ENCODE measurements around the gene DLEC1. TPM values are rescaled to one million over a fixed set of nuclear protein-coding genes. Genes with fewer than 3 reads are reported as not detected.

The DLEC1 gene
- total RNA-seq, 1 donor from 2014 or later, result 0.54 TPM

- H3K27ac Mint-ChIP-seq (ENCODE audit: unreplicated experiment), result no peak overlapping the region
- H4K20me1 ChIP-seq (ENCODE audit: insufficient read depth, low read length), result no peaks in the 10 kb centered on the region
- no peak overlapping the region for H3K4me2 ChIP-seq (ENCODE audit: low read length)
- H3K79me2 ChIP-seq (ENCODE audit: insufficient read depth, low read length), result no peaks in the 10 kb centered on the region
- H3K4me3 Mint-ChIP-seq (ENCODE audit: unreplicated experiment), result no peak overlapping the region
- no peaks in the 10 kb centered on the region for H3K4me1 ChIP-seq (ENCODE audit: insufficient read depth, low read length)
- H3K4me3 ChIP-seq (ENCODE audit: insufficient read depth, low read depth, low read length), result no peak overlapping the region
- TF ChIP-seq CTCF (IDR thresholded peaks at IDR 0.05; ENCODE audit: insufficient read depth, low read depth, low read length), result no peak
- peaks cover 20% of the 10 kb centered on the region for H3K27me3 Mint-ChIP-seq (ENCODE audit: low read depth, unreplicated experiment)
- H3K9me3 Mint-ChIP-seq (ENCODE audit: unreplicated experiment), result no peaks in the 10 kb centered on the region
- no peaks in the 10 kb centered on the region for H3K9me3 ChIP-seq (ENCODE audit: insufficient read depth, low read depth, low read length)
- H3K27me3 ChIP-seq (ENCODE audit: insufficient read depth, low read length), result peaks cover 5% of the 10 kb centered on the region
- no peak for FAIRE-seq
- DNase-seq (ENCODE audit: low read depth), result no peak
- no peak overlapping the region for H2AFZ ChIP-seq (ENCODE audit: low read depth, low read length)
- no peak overlapping the region for H3K9ac ChIP-seq (ENCODE audit: low read length)
- no peaks in the 10 kb centered on the region for H3K36me3 ChIP-seq (ENCODE audit: insufficient read depth, low read length)
- H3K4me1 Mint-ChIP-seq (ENCODE audit: low read depth, unreplicated experiment), result peaks cover 3% of the 10 kb centered on the region
- no peaks in the 10 kb centered on the region for H3K36me3 Mint-ChIP-seq (ENCODE audit: low read depth, unreplicated experiment)
- H3K27ac ChIP-seq (ENCODE audit: low read depth, low read length), result no peak overlapping the region
These were observed 61.5 kb downstream of the DLEC1 start for GRCh38 chr3:38100498-38100897.

GRCh38 chr3:38101811-38102443 is 62.9 kb downstream of the DLEC1 start:
- Histone ChIP-seq H3K9me3 (ENCODE audit: insufficient read depth, low read depth, low read length) (no peaks in the 10 kb centered on the region), H2AFZ (ENCODE audit: low read depth, low read length) (no peak overlapping the region), H3K4me1 (ENCODE audit: insufficient read depth, low read length) (no peaks in the 10 kb centered on the region), H3K36me3 (ENCODE audit: insufficient read depth, low read length) (no peaks in the 10 kb centered on the region), H3K9ac (ENCODE audit: low read length) (no peak overlapping the region), H3K27me3 (ENCODE audit: insufficient read depth, low read length) (peaks cover 5% of the 10 kb centered on the region), H3K4me2 (ENCODE audit: low read length) (no peak overlapping the region), H3K4me3 (ENCODE audit: insufficient read depth, low read depth, low read length) (no peak overlapping the region), H3K27ac (ENCODE audit: low read depth, low read length) (no peak overlapping the region), H3K79me2 (ENCODE audit: insufficient read depth, low read length) (no peaks in the 10 kb centered on the region), H4K20me1 (ENCODE audit: insufficient read depth, low read length) (no peaks in the 10 kb centered on the region)
- H3K36me3 Mint-ChIP-seq (ENCODE audit: low read depth, unreplicated experiment), result no peaks in the 10 kb centered on the region
- no peak for DNase-seq (ENCODE audit: low read depth)
- no peak overlapping the region for H3K27ac Mint-ChIP-seq (ENCODE audit: unreplicated experiment)
- no peak overlapping the region for H3K4me3 Mint-ChIP-seq (ENCODE audit: unreplicated experiment)
- peaks cover 3% of the 10 kb centered on the region for H3K4me1 Mint-ChIP-seq (ENCODE audit: low read depth, unreplicated experiment)
- H3K9me3 Mint-ChIP-seq (ENCODE audit: unreplicated experiment), result no peaks in the 10 kb centered on the region
- no peak for FAIRE-seq
- H3K27me3 Mint-ChIP-seq (ENCODE audit: low read depth, unreplicated experiment), result peaks cover 17% of the 10 kb centered on the region
- TF ChIP-seq EZH2 (IDR thresholded peaks at IDR 0.05; ENCODE audit: insufficient read depth, low read length) (no peak), CTCF (IDR thresholded peaks at IDR 0.05; ENCODE audit: insufficient read depth, low read depth, low read length) (no peak)

GRCh38 chr3:38102444-38102814 is 63.4 kb downstream of the DLEC1 start:
- Histone ChIP-seq H3K9ac (ENCODE audit: low read length) (no peak overlapping the region), H3K9me3 (ENCODE audit: insufficient read depth, low read depth, low read length) (no peaks in the 10 kb centered on the region), H2AFZ (ENCODE audit: low read depth, low read length) (no peak overlapping the region), H3K79me2 (ENCODE audit: insufficient read depth, low read length) (no peaks in the 10 kb centered on the region), H3K27ac (ENCODE audit: low read depth, low read length) (no peak overlapping the region), H3K4me2 (ENCODE audit: low read length) (no peak overlapping the region), H3K4me1 (ENCODE audit: insufficient read depth, low read length) (no peaks in the 10 kb centered on the region), H3K27me3 (ENCODE audit: insufficient read depth, low read length) (peaks cover 5% of the 10 kb centered on the region), H3K36me3 (ENCODE audit: insufficient read depth, low read length) (no peaks in the 10 kb centered on the region), H3K4me3 (ENCODE audit: insufficient read depth, low read depth, low read length) (no peak overlapping the region), H4K20me1 (ENCODE audit: insufficient read depth, low read length) (no peaks in the 10 kb centered on the region)
- Mint-ChIP-seq H3K9me3 (ENCODE audit: unreplicated experiment) (no peaks in the 10 kb centered on the region), H3K4me3 (ENCODE audit: unreplicated experiment) (no peak overlapping the region), H3K27me3 (ENCODE audit: low read depth, unreplicated experiment) (peaks cover 12% of the 10 kb centered on the region), H3K36me3 (ENCODE audit: low read depth, unreplicated experiment) (no peaks in the 10 kb centered on the region), H3K27ac (ENCODE audit: unreplicated experiment) (no peak overlapping the region), H3K4me1 (ENCODE audit: low read depth, unreplicated experiment) (peaks cover 3% of the 10 kb centered on the region)
- FAIRE-seq (no peak), DNase-seq (ENCODE audit: low read depth) (no peak)
- TF ChIP-seq EZH2 (IDR thresholded peaks at IDR 0.05; ENCODE audit: insufficient read depth, low read length) (no peak), CTCF (IDR thresholded peaks at IDR 0.05; ENCODE audit: insufficient read depth, low read depth, low read length) (no peak)
